Measurements from ENCODE around the gene ZMYND10. TPM values are rescaled to one million over a fixed set of nuclear protein-coding genes. Genes with fewer than 3 reads are reported as not detected.

The ZMYND10 gene
- total RNA-seq, 2 experiments from 2014 or later = 0.94 to 1.00 TPM

- intact Hi-C loops (cut with micrococcal nuclease) = no loop called here
- no peak for DNase-seq
- Mint-ChIP-seq H3K4me3 (no peak overlapping the region), H3K27me3 (no peaks in the 10 kb centered on the region), H3K27ac (no peak overlapping the region), H3K9me3 (no peaks in the 10 kb centered on the region), H3K4me1 (ENCODE audit: low read depth) (no peaks in the 10 kb centered on the region), H3K36me3 (no peaks in the 10 kb centered on the region)
- ChIA-PET CTCF (no interaction called here), POLR2A (no interaction called here)
Measured at GRCh38 chr3:50380405-50381085, 35.0 kb upstream of the ZMYND10 start.

DNA sequence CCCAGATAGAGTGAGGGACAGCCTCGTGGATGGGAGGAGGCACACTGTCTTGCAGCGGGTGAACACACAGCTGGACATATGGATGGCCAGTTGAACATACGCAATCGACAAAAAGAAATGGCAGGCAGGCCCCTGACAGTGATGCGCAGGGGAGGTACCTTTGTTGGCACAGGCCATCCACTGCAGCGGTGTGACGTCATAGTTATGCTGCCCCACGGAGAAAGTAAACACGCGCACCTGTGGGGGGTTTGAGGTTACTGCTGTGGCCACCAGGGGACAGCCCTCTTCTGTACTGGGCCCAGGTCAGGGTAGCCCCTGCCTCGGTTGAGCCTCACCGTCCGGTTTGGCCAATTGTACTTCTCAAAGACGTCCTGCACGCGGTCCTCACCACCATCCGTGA lies 33.2 kb upstream of the ZMYND10 start:
- Mint-ChIP-seq H3K36me3 (no peaks in the 10 kb centered on the region), H3K27ac (no peak overlapping the region), H3K9me3 (no peaks in the 10 kb centered on the region), H3K4me1 (ENCODE audit: low read depth) (no peaks in the 10 kb centered on the region), H3K4me3 (no peak overlapping the region), H3K27me3 (no peaks in the 10 kb centered on the region)
- ChIA-PET CTCF (no interaction called here), POLR2A (no interaction called here)
- intact Hi-C loops (cut with micrococcal nuclease) = no loop called here
- DNase-seq = no peak

DNA sequence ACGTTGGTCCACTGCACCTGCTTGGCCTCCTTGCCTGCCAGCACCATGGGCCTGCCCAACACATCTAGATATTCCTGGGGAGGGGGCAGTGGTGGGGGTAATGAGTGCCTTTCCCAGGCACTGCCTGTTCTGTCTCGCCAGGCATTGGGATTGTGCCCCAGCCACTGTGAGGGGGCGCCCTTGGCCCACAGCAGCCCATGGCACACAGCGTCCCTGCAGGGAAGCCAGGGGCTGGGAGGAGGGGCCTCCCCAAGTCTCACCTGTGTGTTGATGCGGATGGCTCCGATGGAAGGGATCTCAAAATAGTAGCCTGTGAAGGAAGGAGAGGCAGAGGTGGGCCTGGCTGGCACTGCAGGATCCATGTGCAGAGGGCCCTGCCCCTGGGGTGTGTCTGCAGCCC lies 32.5 kb upstream of the ZMYND10 start:
- Mint-ChIP-seq H3K36me3 (no peaks in the 10 kb centered on the region), H3K27me3 (no peaks in the 10 kb centered on the region), H3K4me3 (no peak overlapping the region), H3K4me1 (ENCODE audit: low read depth) (peaks cover 2% of the 10 kb centered on the region), H3K9me3 (no peaks in the 10 kb centered on the region), H3K27ac (no peak overlapping the region)
- ChIA-PET POLR2A (no interaction called here), CTCF (no interaction called here)
- intact Hi-C loops (cut with micrococcal nuclease) = no loop called here
- no peak for DNase-seq

GRCh38 chr3:50375258-50375931 lies 29.9 kb upstream of the ZMYND10 start:
- Mint-ChIP-seq H3K4me3 (no peak overlapping the region), H3K27ac (no peak overlapping the region)
- POLR2A ChIA-PET = no interaction called here

GRCh38 chr3:50374363-50375257 lies 29.1 kb upstream of the ZMYND10 start:
- Mint-ChIP-seq H3K4me3 (no peak overlapping the region), H3K9me3 (no peaks in the 10 kb centered on the region), H3K27ac (no peak overlapping the region), H3K27me3 (no peaks in the 10 kb centered on the region), H3K4me1 (ENCODE audit: low read depth) (peaks cover 4% of the 10 kb centered on the region), H3K36me3 (no peaks in the 10 kb centered on the region)
- ChIA-PET CTCF (no interaction called here), POLR2A (no interaction called here)
- DNase-seq = no peak
- intact Hi-C loops (cut with micrococcal nuclease) = no loop called here

More at GRCh38 chr3:50375258-50375931, 29.9 kb upstream of the ZMYND10 start:
- intact Hi-C loops (cut with micrococcal nuclease) = no loop called here
- Mint-ChIP-seq H3K36me3 (no peaks in the 10 kb centered on the region), H3K4me1 (ENCODE audit: low read depth) (peaks cover 4% of the 10 kb centered on the region), H3K9me3 (no peaks in the 10 kb centered on the region), H3K27me3 (no peaks in the 10 kb centered on the region)
- CTCF ChIA-PET = no interaction called here
- DNase-seq = no peak

DNA sequence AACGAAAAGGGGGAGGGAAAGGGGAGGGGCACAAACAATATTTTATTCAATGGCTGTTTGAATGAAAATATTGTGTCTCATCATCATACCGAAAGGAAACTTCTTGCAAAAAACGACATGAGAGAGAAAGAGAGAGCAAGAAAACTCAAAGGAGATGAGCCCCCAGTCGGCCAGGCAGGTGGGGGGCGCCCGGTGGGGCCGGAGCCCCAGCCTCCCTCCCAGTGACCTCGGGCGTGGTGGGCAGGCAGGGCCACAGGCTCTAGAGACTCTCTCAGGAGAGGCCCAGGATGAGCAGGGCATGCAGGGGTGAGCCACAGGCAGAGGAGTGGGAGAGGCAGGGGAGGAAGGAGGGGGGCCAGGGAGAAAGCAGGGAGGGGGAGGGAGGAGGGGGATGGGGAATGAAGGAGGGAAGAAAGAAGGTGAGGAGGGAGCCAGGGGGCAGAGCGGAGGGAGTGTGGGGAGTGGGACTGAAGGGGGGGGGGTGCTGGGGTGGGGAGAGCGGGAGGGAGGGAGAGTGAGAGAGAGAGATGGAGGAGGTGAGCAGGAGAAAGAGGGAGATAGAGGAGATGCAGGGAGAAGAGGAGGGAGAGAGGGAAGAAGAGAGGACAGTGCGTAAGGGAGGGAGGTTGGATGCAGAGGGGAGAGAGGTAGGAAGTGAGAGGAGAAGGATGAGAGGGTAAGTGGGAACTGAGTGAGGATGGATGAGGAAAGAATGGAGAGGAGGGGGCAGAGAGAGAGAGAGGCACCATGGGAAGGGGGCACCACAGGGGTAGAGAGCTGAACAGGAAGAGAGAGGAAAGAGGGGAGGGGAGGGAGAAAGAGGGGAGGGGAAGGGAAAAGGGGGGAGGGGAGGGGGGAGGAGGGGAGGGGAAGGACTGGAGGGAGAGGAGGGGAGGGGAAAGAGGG lies 27.9 kb upstream of the ZMYND10 start:
- ChIA-PET CTCF (no interaction called here), POLR2A (no interaction called here)
- Mint-ChIP-seq H3K4me3 (no peak overlapping the region), H3K9me3 (no peaks in the 10 kb centered on the region), H3K36me3 (no peaks in the 10 kb centered on the region), H3K27ac (no peak overlapping the region), H3K4me1 (ENCODE audit: low read depth) (peaks cover 4% of the 10 kb centered on the region), H3K27me3 (no peaks in the 10 kb centered on the region)
- intact Hi-C loops (cut with micrococcal nuclease) = no loop called here
- DNase-seq = no peak

DNA sequence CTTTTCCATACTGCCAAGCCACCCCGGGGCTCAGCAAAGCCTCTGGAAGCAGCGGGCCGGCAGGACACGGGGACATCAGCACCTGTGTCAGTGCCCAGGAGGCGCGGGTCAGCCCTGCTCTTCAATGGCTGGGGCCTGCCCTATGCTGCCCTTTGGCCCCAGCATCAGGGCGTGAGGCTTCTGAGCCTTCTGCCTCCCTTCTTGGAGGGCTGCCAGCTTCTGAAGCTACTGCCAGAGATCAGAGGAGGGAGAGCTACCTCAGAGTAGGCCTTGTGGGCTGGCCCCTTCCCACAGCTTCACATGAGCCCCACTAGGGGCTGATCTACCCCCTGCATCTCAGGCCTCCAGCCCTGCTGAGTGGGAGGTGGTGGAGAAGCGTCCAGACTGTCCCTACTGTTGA lies 26.8 kb upstream of the ZMYND10 start:
- intact Hi-C loops (cut with micrococcal nuclease) = no loop called here
- Mint-ChIP-seq H3K36me3 (no peaks in the 10 kb centered on the region), H3K4me3 (no peak overlapping the region), H3K27me3 (no peaks in the 10 kb centered on the region), H3K27ac (no peak overlapping the region), H3K9me3 (no peaks in the 10 kb centered on the region), H3K4me1 (ENCODE audit: low read depth) (peaks cover 5% of the 10 kb centered on the region)
- no peak for DNase-seq
- ChIA-PET POLR2A (no interaction called here), CTCF (no interaction called here)

DNA sequence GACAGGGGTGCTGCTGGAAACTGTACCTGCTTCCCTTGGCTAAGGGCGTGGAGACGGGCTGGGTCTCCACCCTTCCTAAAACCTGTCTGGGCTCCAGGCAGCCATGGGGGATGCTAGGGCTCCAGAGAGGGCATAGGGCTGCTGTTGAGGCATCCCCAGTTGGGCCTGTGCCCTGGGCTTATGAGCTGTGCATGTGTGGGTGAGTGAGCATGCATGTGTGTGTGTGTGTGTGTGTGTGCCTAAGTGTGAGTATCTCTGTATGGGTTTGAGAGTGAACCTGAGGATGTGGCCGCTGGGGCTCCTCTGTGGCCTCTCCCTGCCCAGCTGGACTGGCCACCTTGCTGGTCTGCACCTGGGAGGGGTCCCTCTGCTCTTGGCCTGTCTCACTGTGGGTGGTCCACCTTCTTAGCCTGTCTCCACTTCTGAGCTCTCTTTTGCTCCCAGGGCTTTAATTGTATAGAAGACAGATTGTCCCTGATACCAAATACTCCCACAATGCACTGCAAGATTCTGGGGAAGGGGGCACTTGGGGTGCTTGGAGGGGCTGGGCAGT lies 25.7 kb upstream of the ZMYND10 start:
- no peaks in the 10 kb centered on the region for H3K36me3 Mint-ChIP-seq
- peaks cover 9% of the 10 kb centered on the region for H3K4me1 Mint-ChIP-seq (ENCODE audit: low read depth)
- H3K4me3 Mint-ChIP-seq = no peak overlapping the region
- intact Hi-C loops (cut with micrococcal nuclease) = no loop called here
- H3K9me3 Mint-ChIP-seq = no peaks in the 10 kb centered on the region
- ChIA-PET POLR2A (no interaction called here), CTCF (interaction anchor here (1.1 to 1.5 kb wide), 2 partner anchors 133 to 171 kb away, joined by 4 to 6 read pairs; partner anchors contain the start of gene CACNA2D2)
- DNase-seq = no peak
- H3K27ac Mint-ChIP-seq = no peak overlapping the region
- H3K27me3 Mint-ChIP-seq = no peaks in the 10 kb centered on the region

GRCh38 chr3:50370594-50370993 lies 25.1 kb upstream of the ZMYND10 start:
- H3K36me3 Mint-ChIP-seq = no peaks in the 10 kb centered on the region
- ChIA-PET CTCF (interaction anchor here (1.1 to 1.5 kb wide), 2 partner anchors 133 to 172 kb away, joined by 4 to 6 read pairs; partner anchors contain the start of gene CACNA2D2), POLR2A (no interaction called here)
- intact Hi-C loops (cut with micrococcal nuclease) = no loop called here
- no peak overlapping the region for H3K4me3 Mint-ChIP-seq
- peaks cover 15% of the 10 kb centered on the region for H3K4me1 Mint-ChIP-seq (ENCODE audit: low read depth)
- H3K27ac Mint-ChIP-seq = no peak overlapping the region
- no peaks in the 10 kb centered on the region for H3K27me3 Mint-ChIP-seq
- no peak for DNase-seq
- no peaks in the 10 kb centered on the region for H3K9me3 Mint-ChIP-seq

GRCh38 chr3:50369012-50369670 lies 23.6 kb upstream of the ZMYND10 start:
- no peaks in the 10 kb centered on the region for H3K36me3 Mint-ChIP-seq
- ChIA-PET CTCF (interaction anchor here (1.4 kb wide), 1 partner anchor 173 kb away, joined by 5 read pairs; no protein-coding TSS in a partner anchor), POLR2A (no interaction called here)
- peaks cover 23% of the 10 kb centered on the region for H3K4me1 Mint-ChIP-seq (ENCODE audit: low read depth)
- no peak overlapping the region for H3K27ac Mint-ChIP-seq
- intact Hi-C loops (cut with micrococcal nuclease) = loop anchor here (5.0 kb wide), 1 partner anchor 178 kb away; no protein-coding TSS in a partner anchor
- H3K4me3 Mint-ChIP-seq = no peak overlapping the region
- no peak for DNase-seq
- H3K9me3 Mint-ChIP-seq = no peaks in the 10 kb centered on the region
- H3K27me3 Mint-ChIP-seq = no peaks in the 10 kb centered on the region

DNA sequence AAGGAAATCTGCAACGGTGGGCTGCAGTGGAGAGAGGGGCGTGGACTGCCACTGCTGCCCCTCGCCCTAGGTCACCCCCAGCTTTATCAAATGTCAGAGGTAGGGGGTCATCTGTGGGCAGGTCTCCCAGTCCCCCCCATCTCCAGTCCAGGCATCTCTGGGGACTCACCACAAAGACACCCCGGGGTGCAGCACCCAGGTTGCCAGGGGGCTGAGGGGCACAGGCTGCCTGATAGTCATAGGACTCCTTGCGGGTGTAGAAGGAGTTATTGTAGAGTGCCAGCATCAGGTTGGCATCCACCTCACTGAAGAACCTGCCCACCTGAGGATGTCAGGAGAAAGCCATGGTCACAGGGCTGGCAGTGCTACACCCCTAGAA lies 20.3 kb upstream of the ZMYND10 start:
- POLR2A ChIA-PET = interaction anchor here (0.8 to 1.7 kb wide), 3 partner anchors 15 to 29 kb away, joined by 3 to 5 read pairs (median 4); partner anchors contain the start of genes CYB561D2 and NPRL2
- H3K27ac Mint-ChIP-seq = no peak overlapping the region
- CTCF ChIA-PET = interaction anchor here (1.0 to 2.2 kb wide), 2 partner anchors 172 to 177 kb away, joined by 4 to 11 read pairs; no protein-coding TSS in a partner anchor

More for the DNA sequence above, 20.3 kb upstream of the ZMYND10 start:
- intact Hi-C loops (cut with micrococcal nuclease) = loop anchor here (1.0 to 5.0 kb wide), 2 partner anchors 16 to 181 kb away; partner anchors contain the start of genes CYB561D2 and NPRL2
- no peaks in the 10 kb centered on the region for H3K36me3 Mint-ChIP-seq
- no peaks in the 10 kb centered on the region for H3K9me3 Mint-ChIP-seq
- H3K4me3 Mint-ChIP-seq = peak overlapping the region; percentile 75
- H3K4me1 Mint-ChIP-seq (ENCODE audit: low read depth) = peaks cover 20% of the 10 kb centered on the region
- H3K27me3 Mint-ChIP-seq = no peaks in the 10 kb centered on the region
- no peak for DNase-seq

Measured in activated CD4-positive, alpha-beta memory T cell treated with anti-CD3 and anti-CD28 coated beads for 36 hours (primary cell).